ENCODE results near the gene DNAH8. TPM values are rescaled to one million over a fixed set of nuclear protein-coding genes. Genes with fewer than 3 reads are reported as not detected.
"Not testable (repeated sequence)": the region's sequence is repeated elsewhere in the genome, so short reads cannot be mapped to it uniquely, and the experiment has no call there.

Gene DNAH8
- under 0.01 TPM in 1 of 2 replicates, not detected in the other for total RNA-seq (2014; rRNA removed; shearing (Covaris generic))

- DNase-seq (ENCODE audit: low read depth): no peak
Observed at GRCh38 chr6:38715016-38715689, at the start of gene DNAH8. Gene DNAH8, plus strand, starts transcription at chr6:38715311. Its CDS starts 7,499 bp downstream, at chr6:38722810.

GRCh38 chr6:38671885-38672467, 43.1 kb upstream of the DNAH8 start:
- DNase-seq (ENCODE audit: low read depth): peak; percentile 41

GRCh38 chr6:38673397-38674165, 41.5 kb upstream of the DNAH8 start:
- peak; percentile 23 for DNase-seq (ENCODE audit: low read depth)

- no peak for DNase-seq (ENCODE audit: low read depth)
Observed at GRCh38 chr6:38676236-38676973, 38.7 kb upstream of the DNAH8 start.

- no peak for DNase-seq (ENCODE audit: low read depth)
Observed at GRCh38 chr6:38676974-38677544, 38.1 kb upstream of the DNAH8 start.

GRCh38 chr6:38678178-38678760, 36.8 kb upstream of the DNAH8 start:
- no peak for DNase-seq (ENCODE audit: low read depth)

GRCh38 chr6:38679668-38680067, 35.4 kb upstream of the DNAH8 start:
- DNase-seq (ENCODE audit: low read depth): no peak

GRCh38 chr6:38681850-38682249, 33.3 kb upstream of the DNAH8 start:
- no peak for DNase-seq (ENCODE audit: low read depth)

GRCh38 chr6:38684237-38684636, 30.9 kb upstream of the DNAH8 start:
- DNase-seq (ENCODE audit: low read depth): no peak

GRCh38 chr6:38684904-38685303, 30.2 kb upstream of the DNAH8 start:
- no peak for DNase-seq (ENCODE audit: low read depth)

GRCh38 chr6:38686270-38687042, 28.7 kb upstream of the DNAH8 start:
- DNase-seq (ENCODE audit: low read depth): no peak

- no peak for DNase-seq (ENCODE audit: low read depth)
Observed at GRCh38 chr6:38687043-38687353, 28.1 kb upstream of the DNAH8 start.

- no peak for DNase-seq (ENCODE audit: low read depth)
Observed at GRCh38 chr6:38687549-38687948, 27.6 kb upstream of the DNAH8 start.

- DNase-seq (ENCODE audit: low read depth): no peak
Observed at GRCh38 chr6:38688579-38689087, 26.5 kb upstream of the DNAH8 start.

GRCh38 chr6:38695227-38695900, 19.7 kb upstream of the DNAH8 start:
- DNase-seq (ENCODE audit: low read depth): no peak

GRCh38 chr6:38695933-38696332, 19.2 kb upstream of the DNAH8 start:
- no peak for DNase-seq (ENCODE audit: low read depth)

GRCh38 chr6:38696345-38696744, 18.8 kb upstream of the DNAH8 start:
- DNase-seq (ENCODE audit: low read depth): no peak

GRCh38 chr6:38697846-38698245, 17.3 kb upstream of the DNAH8 start:
- no peak for DNase-seq (ENCODE audit: low read depth)

- DNase-seq (ENCODE audit: low read depth): not testable (repeated sequence)
Observed at GRCh38 chr6:38699702-38700101, 15.4 kb upstream of the DNAH8 start.

GRCh38 chr6:38701551-38701950, 13.6 kb upstream of the DNAH8 start:
- no peak for DNase-seq (ENCODE audit: low read depth)

Data from Daoy (cell line).